Body of pancreas (tissue), 4 donors: ENCODE measurements around the gene ARHGAP26. TPM values are rescaled to one million over a fixed set of nuclear protein-coding genes. Genes with fewer than 3 reads are reported as not detected.

Experiments used
- ATAC-seq: fragments of 150-250 bp; one replicate; pipeline ENCODE4 v1.9.1; 2016
- DNase-seq, 4 donors: peaks; one replicate each; pipeline ENCODE4 v3.0.0-alpha.2; 2019
- H3K27ac ChIP-seq, 4 donors: fragments of 200-600 bp; sonication (generic); 1 replicate in 3 of 4; 2 replicates in 1 of 4; pipeline versions ENCODE4 v1.5.1 to v1.6.1; 2016 to 2019; ENCODE audit warnings: mild to moderate bottlenecking in 1 of 4, mixed read lengths in 1 of 4, moderate library complexity in 1 of 4
- H3K27me3 ChIP-seq, 2 donors: fragments of 200-600 bp; sonication (generic); one replicate each; pipeline ENCODE4 v1.6.0; 2016; ENCODE audit warnings: mild to moderate bottlenecking in 1 of 2
- H3K36me3 ChIP-seq, 2 donors: fragments of 200-600 bp; sonication (generic); replicated peaks in 1 of 2; 2 replicates each; pipeline ENCODE4 v1.5.1; 2016; ENCODE audit warnings: low read depth in 2 of 2; ENCODE audit not compliant: insufficient read depth in 1 of 2
- H3K4me1 ChIP-seq: fragments of 200-600 bp; sonication (generic); one replicate; pipeline ENCODE4 v1.6.0; 2016
- H3K4me3 ChIP-seq, 2 donors: fragments of 200-600 bp; sonication (generic); 1 replicate in 1 of 2; 2 replicates in 1 of 2; pipeline ENCODE4 v1.5.1; 2016 to 2019
- H3K9me3 ChIP-seq, 3 donors: fragments of 200-600 bp; sonication (generic); 1 replicate in 2 of 3; 2 replicates in 1 of 3; pipeline ENCODE4 v1.5.1; 2016
- POLR2A ChIP-seq, 3 donors: fragments of 450-650 bp; IDR thresholded peaks; one replicate each; pipeline ENCODE4 v1.6.1; 2016; ENCODE audit warnings: antibody characterized with exemption in 3 of 3, mild to moderate bottlenecking in 2 of 3
- WGBS, 2 donors: methylation state at CpG; one replicate each; pipeline ENCODE4 v1.1.5; 2017; 5-methylcytosine and 5-hydroxymethylcytosine counted together
- intact Hi-C: fragments of 100-400 bp; cut with DNase I; formaldehyde crosslinking; loops from one replicate; pipeline ENCODE4 v1.15.1; 2023
- total RNA-seq, 2 donors: library from RNA; depleted of rRNA; stranded (reverse); fragments of >200 nt; gene quantifications; one replicate each; pipeline ENCODE4 v1.1.0, GENCODE V29; 2016
- TF ChIP-seq, protein P1 (sequence below), 7 experiments: fragments of 450-650 bp in 4 of 7; fragments of 200-600 bp in 3 of 7; sonication (generic) in 3 of 7; IDR thresholded peaks; one replicate each; pipeline ENCODE4 v1.5.1; 2016 to 2019; ENCODE audit warnings: antibody characterized with exemption in 7 of 7

ARHGAP26 gene
- total RNA-seq, 2 donors from 2014 or later = 12.5 to 14.2 TPM

DNA sequence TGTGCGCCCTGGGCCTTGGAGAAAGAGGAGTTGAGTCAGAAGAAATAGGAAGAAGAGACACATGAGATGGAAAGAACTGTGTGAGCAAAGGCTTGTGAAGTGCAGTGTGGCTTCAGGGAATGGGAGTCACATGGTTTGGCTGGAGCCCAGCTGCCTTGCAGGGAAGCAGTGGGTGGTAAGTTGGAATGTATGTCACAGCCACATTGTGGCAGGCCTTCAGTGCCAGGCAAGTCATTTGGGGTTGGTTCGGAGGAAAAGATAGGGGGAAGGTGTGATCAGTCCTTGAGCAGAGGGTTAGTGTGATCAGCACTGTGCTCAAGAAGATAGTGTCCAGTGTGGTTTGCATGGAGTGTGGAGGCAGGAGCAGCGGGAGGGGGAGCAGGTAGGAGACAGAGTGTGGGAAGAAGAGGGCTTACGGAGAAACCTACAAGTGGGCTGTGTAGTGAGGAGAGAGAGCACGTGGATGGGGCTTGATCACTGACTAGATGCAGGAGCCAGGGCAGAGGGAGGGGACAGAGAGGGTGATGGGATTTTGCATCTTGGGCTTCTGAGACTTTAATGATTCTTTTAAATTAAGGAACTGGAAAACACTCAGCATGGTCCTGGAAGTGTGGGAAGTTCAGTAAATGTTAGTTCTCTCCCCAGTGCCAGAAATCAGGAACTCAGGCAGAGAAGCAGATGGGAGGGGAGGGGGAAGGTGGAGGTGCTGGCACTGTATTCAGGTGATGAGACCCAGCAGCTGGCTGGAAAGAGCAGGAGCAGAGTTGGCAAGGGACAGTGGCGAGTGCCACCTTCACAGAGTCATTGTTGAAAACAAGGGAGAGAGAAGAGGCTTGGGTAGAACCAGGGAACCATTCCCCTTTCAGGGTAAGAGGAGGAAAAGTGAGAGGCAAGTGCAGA lies 46.6 kb downstream of the ARHGAP26 start:
- no peak overlapping the region for H3K27ac ChIP-seq
- WGBS, 2 donors = 82 to 86% methylated on average over 6 of the region's 6 CpGs
- TF ChIP-seq, protein P1, sequence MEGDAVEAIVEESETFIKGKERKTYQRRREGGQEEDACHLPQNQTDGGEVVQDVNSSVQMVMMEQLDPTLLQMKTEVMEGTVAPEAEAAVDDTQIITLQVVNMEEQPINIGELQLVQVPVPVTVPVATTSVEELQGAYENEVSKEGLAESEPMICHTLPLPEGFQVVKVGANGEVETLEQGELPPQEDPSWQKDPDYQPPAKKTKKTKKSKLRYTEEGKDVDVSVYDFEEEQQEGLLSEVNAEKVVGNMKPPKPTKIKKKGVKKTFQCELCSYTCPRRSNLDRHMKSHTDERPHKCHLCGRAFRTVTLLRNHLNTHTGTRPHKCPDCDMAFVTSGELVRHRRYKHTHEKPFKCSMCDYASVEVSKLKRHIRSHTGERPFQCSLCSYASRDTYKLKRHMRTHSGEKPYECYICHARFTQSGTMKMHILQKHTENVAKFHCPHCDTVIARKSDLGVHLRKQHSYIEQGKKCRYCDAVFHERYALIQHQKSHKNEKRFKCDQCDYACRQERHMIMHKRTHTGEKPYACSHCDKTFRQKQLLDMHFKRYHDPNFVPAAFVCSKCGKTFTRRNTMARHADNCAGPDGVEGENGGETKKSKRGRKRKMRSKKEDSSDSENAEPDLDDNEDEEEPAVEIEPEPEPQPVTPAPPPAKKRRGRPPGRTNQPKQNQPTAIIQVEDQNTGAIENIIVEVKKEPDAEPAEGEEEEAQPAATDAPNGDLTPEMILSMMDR (IDR thresholded peaks at IDR 0.05) = no peak
- no peak for TF ChIP-seq POLR2A (IDR thresholded peaks at IDR 0.05)
- ATAC-seq (no peak), DNase-seq (peak in 3 of 4 donors; percentile 27 to 54 (median 32))
- H3K27me3 ChIP-seq = no peaks in the 10 kb centered on the region
- intact Hi-C loops = no loop called here
- peaks cover 31% of the 10 kb centered on the region for H3K4me1 ChIP-seq
- no peaks in the 10 kb centered on the region for H3K9me3 ChIP-seq
- no peak overlapping the region for H3K4me3 ChIP-seq
- no peaks in the 10 kb centered on the region for H3K36me3 ChIP-seq

DNA sequence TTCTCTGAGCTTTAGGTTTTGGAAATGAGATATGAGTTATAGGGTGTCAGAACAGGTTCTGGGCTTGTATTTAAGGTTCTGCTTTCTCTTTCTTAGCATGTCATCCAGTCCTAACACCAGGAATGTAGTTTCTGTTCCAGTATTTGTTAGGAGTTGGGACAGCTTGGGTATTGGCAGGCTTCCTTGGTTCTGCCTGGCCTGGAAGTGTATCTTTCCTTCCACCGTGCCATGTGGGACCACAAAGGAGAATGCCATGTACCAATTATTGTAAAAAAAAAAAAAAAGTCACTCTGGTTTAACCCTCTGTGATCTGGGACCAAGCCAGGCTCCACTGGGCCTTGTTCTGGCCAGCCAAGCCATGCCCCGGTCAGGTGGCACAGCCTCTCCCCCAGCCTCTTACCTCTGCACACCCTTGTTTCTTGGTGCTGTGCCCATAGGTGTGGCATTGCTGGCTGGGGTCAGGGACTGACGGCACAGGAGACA lies 47.8 kb downstream of the ARHGAP26 start:
- WGBS, 2 donors = 45 to 57% methylated on average over 3 of the region's 3 CpGs
- Histone ChIP-seq H3K4me3 (no peak overlapping the region), H3K36me3 (no peaks in the 10 kb centered on the region), H3K9me3 (no peaks in the 10 kb centered on the region), H3K4me1 (peaks cover 35% of the 10 kb centered on the region), H3K27ac (peak overlapping the region in 2 of 4 donors; percentile 9 to 19), H3K27me3 (no peaks in the 10 kb centered on the region)
- peak in 1 of 4 donors; percentile 43 for DNase-seq
- intact Hi-C loops = no loop called here
- peak; percentile 36 for ATAC-seq
- TF ChIP-seq POLR2A (IDR thresholded peaks at IDR 0.05) = no peak
- TF ChIP-seq, protein P1 (IDR thresholded peaks at IDR 0.05) = no peak

DNA sequence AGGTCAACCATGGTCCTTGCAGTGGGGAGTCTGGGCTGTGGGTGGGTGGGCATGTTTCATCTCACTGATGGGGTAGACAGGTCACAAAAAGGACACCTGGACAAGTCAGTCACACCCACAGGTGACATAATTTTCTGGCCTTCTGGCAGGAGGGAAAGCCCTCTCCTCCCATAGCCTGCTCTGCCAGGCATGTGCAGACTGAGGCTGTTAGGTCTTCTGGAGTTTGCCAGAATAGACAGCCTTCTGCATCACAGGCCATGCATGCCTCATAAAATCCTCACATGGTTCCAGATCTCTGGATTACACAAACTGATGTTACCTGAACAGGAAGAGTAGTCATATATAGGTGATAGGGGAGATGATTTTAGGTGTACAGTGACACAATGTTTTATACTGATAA lies 49.1 kb downstream of the ARHGAP26 start:
- H3K9me3 ChIP-seq = no peaks in the 10 kb centered on the region
- no peaks in the 10 kb centered on the region for H3K27me3 ChIP-seq
- no peak for TF ChIP-seq POLR2A (IDR thresholded peaks at IDR 0.05)
- DNase-seq (no peak), ATAC-seq (no peak)
- H3K4me1 ChIP-seq = peaks cover 29% of the 10 kb centered on the region
- intact Hi-C loops = no loop called here
- no peak overlapping the region for H3K4me3 ChIP-seq
- no peak overlapping the region for H3K27ac ChIP-seq
- H3K36me3 ChIP-seq = no peaks in the 10 kb centered on the region

DNA sequence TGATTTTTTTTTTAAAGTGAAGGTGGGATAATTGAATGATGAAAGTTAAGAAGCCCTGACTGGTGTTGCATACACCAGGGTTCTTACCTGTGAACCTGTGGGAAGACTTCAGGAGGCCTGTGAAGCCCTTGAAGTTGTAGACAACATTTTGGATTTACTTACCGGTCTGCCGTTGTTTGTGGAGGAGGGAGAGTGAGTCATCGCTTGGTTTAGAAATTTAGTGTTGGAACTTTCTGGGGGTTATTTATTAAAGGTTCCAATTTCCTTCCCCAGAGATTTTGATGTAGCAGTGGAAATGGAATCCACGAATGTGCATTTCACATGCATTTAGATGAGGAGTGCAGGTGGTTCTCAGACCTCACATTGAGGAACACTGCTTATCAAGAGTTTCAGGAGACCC lies 49.6 kb downstream of the ARHGAP26 start:
- Histone ChIP-seq H3K27ac (no peak overlapping the region), H3K27me3 (no peaks in the 10 kb centered on the region), H3K4me3 (no peak overlapping the region), H3K9me3 (no peaks in the 10 kb centered on the region), H3K36me3 (no peaks in the 10 kb centered on the region), H3K4me1 (peaks cover 31% of the 10 kb centered on the region)
- no peak for TF ChIP-seq POLR2A (IDR thresholded peaks at IDR 0.05)
- TF ChIP-seq, protein P1 (IDR thresholded peaks at IDR 0.05) = no peak
- intact Hi-C loops = loop anchor here (10.0 kb wide), 1 partner anchor 45 kb away; the partner anchor contains the start of gene ARHGAP26
- WGBS, 2 donors = 51 to 67% methylated on average over 4 of the region's 4 CpGs
- ATAC-seq (no peak), DNase-seq (no peak)

DNA sequence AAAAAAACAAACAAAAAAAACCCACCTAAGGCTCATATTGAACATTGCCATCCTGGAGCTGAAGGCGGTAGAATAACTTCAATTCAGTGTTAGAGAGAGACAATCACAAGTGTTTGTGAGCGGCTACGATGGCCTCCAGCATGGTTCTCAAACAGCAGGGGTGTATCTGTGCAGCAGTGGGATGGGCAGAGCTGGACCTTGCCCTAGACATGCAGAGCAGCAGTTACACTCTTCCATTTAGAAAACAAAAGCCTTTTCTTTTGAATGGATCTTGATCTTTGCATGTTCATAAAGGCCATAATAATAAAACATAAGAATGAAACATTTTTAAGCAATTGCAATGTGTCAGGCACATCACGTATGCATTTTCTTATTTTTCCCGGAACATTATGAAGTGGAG lies 50.3 kb downstream of the ARHGAP26 start:
- Histone ChIP-seq H3K4me3 (no peak overlapping the region), H3K9me3 (no peaks in the 10 kb centered on the region), H3K27me3 (no peaks in the 10 kb centered on the region), H3K36me3 (no peaks in the 10 kb centered on the region), H3K27ac (no peak overlapping the region), H3K4me1 (peaks cover 37% of the 10 kb centered on the region)
- no peak for TF ChIP-seq POLR2A (IDR thresholded peaks at IDR 0.05)
- TF ChIP-seq, protein P1 (IDR thresholded peaks at IDR 0.05) = no peak
- ATAC-seq = no peak
- DNase-seq = no peak
- 91 to 92% methylated on average over 5 of the region's 5 CpGs for WGBS, 2 donors
- intact Hi-C loops = loop anchor here (10.0 kb wide), 1 partner anchor 46 kb away; the partner anchor contains the start of gene ARHGAP26
